ENCODE data around the gene CDK11B. TPM values are rescaled to one million over a fixed set of nuclear protein-coding genes. Genes with fewer than 3 reads are reported as not detected.

CDK11B gene
- total RNA-seq, 1 donor from 2014 or later: 20.8 TPM

DNA sequence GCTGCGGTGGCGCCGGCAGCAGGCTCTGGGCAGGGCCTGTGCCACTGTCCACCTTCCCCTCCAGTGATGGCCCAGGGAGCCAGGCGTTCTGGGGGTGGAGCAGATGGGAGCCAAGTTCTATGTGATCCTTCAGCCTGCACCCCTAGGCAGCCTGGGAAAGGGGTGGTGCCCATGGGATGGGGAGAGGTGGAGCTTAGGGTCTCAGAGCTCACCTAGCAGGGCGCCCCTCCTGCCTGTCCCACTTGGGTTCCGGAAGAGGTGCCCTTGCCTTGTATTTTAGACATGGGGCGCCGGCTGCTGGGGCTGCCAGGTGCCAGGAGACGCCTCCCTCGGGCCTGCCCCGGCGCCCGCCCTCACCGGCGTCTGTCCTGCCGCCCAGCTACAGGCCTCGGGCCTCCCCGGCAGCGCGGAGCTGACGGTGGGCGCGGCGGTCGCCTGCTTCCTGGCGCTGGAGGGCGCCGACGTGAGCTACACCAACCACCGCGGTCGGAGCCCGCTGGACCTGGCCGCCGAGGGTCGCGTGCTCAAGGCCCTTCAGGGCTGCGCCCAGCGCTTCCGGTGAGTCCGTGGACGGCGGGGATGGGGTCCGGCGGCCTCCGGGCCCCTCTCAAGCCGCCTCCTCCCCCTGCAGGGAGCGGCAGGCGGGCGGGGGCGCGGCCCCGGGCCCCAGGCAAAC, 29.9 kb downstream of the CDK11B start:
- DNase-seq (ENCODE audit: low spot score): no peak

GRCh38 chr1:1627829-1628753, 30.7 kb downstream of the CDK11B start:
- no peak for DNase-seq (ENCODE audit: low spot score)

- no peak for DNase-seq (ENCODE audit: low spot score)
These were observed 31.5 kb downstream of the CDK11B start for GRCh38 chr1:1627261-1627828.

- no peak for DNase-seq (ENCODE audit: low spot score)
These were observed 32.3 kb downstream of the CDK11B start for GRCh38 chr1:1626207-1627141.

- DNase-seq (ENCODE audit: low spot score): no peak
These were observed 33.0 kb downstream of the CDK11B start for GRCh38 chr1:1625824-1626206.

DNA sequence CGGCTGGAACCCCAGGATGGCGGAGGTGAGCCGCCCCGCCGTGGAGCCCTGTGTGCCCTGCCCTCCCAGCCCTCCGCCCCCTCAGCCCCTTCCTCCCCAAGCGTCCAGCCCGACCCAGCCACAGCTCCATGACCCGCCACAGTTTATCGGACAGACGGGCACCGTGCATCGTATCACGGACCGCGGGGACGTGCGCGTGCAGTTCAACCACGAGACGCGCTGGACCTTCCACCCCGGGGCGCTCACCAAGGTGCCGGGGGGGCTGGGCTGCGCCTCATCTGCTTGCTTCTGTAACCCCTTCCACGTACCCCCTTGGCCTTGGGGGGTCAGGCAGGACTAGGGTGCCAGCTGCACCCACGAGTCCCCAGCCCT, 33.4 kb downstream of the CDK11B start:
- DNase-seq (ENCODE audit: low spot score): no peak

GRCh38 chr1:1624443-1625403, 34.1 kb downstream of the CDK11B start:
- DNase-seq (ENCODE audit: low spot score): no peak

GRCh38 chr1:1623631-1624442, 35.0 kb downstream of the CDK11B start:
- no peak for DNase-seq (ENCODE audit: low spot score)

GRCh38 chr1:1623181-1623630, 35.6 kb downstream of the CDK11B start:
- DNase-seq (ENCODE audit: low spot score): no peak

DNA sequence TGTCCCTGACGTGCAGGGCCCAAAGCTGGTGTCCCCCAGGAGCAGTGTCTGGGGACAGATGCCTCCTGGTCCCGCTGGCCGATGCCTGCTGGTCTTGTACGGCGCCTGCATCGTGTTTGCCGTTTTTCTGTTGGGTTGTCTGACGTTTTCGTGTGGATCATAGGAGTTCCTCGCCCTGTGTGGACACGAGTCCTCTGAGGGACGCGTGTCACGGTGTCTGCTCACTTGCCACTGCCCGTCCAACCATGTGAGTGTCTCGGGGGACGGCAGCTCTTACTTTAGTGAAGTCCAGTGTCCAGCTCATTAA, 36.1 kb downstream of the CDK11B start:
- no peak for DNase-seq (ENCODE audit: low spot score)

DNA sequence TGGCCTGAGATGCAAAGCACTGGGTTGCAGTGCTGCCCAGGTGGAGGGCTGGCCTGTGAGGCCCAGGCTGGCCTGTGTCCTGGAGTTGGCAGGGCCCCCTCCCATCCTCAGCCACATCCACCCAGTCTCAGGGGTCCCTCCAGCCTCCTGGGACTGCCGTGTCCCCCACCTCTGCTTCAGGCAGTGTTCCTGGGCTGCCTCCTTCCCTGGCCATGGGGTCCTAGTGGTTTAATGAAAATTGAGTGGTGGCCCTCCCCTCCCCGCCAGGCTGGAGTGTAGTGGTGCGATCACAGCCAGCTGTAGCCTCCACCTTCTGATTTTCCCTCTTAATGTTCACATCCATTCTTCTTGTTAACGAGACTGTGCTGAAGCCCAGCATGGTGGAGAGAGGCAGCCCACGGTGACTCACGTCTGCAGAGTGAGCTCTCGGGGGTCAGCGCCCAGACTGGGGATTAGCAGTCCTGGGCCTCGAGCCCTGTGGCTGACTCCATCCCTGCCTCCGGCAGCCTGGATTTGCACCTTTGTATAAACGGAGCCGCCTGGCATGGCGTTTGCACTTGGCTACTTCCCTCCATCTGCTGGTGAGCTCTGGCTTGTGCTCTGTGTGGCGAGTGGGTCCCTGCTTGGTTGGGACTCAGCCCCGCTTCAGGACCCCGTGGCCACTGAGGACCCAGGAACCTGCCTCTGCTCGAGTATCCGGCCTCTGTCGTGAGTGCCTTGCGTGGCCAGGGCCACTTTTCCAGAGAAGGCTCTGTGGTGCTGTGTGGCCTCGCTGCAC, 36.6 kb downstream of the CDK11B start:
- no peak for DNase-seq (ENCODE audit: low spot score)

GRCh38 chr1:1621173-1622009, 37.4 kb downstream of the CDK11B start:
- DNase-seq (ENCODE audit: low spot score): no peak

DNA sequence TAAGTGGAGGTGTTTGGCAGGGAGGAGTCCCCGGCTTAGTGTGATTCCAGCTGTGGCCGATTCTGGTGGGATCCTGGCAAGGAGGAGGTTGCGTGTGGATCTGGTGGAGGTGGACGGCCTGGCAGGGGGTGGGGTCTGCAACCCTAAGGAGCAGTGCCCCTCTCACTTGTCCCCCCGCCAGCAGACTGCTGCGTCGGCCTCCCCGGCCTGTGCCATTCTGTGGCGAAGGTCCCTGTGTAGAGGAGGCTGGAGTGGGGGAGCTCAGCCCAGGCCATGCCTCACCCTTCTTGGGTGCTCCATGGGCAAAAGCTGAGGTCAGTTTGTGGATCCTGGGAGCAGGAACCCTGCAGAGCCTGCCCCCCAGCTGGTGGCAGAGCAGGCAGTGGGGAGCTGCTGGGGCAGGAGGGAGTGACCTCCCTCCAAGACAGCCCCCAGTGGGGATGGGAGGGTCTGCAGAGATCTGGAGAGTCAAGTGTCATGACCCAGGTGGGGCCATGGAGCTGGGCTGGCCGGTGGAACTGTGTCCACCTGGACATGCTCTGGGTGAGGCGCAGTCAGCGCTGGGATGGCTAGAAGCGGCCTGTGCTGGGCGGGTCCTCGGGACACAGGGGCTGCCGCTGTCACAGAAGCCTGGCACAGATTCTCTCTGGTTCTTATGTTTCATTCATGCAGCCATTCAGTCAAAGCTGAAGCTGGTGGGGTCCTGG, 38.2 kb downstream of the CDK11B start:
- DNase-seq (ENCODE audit: low spot score): no peak

DNA sequence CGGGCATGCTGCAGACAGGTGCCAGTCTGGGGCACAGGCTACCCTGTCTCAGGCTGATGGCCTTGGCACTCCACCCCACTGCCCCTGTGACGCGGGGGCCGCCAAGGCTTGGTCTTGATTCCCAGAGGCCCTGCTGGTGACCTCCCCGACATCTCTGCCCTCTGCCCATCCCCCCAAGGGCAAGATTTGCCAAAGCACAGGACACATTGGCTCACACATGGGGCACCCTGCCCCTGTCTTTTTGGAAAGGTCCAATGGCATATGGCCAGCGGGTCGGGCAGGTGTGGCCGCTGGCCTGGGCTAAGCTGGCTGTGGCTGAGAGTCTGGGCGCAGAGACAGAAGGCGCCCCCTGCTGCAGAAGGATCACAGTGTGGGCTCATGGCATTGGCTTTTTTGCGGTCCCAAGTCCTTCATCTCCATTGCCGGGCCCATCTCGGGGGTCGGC, 38.9 kb downstream of the CDK11B start:
- DNase-seq (ENCODE audit: low spot score): no peak

DNA sequence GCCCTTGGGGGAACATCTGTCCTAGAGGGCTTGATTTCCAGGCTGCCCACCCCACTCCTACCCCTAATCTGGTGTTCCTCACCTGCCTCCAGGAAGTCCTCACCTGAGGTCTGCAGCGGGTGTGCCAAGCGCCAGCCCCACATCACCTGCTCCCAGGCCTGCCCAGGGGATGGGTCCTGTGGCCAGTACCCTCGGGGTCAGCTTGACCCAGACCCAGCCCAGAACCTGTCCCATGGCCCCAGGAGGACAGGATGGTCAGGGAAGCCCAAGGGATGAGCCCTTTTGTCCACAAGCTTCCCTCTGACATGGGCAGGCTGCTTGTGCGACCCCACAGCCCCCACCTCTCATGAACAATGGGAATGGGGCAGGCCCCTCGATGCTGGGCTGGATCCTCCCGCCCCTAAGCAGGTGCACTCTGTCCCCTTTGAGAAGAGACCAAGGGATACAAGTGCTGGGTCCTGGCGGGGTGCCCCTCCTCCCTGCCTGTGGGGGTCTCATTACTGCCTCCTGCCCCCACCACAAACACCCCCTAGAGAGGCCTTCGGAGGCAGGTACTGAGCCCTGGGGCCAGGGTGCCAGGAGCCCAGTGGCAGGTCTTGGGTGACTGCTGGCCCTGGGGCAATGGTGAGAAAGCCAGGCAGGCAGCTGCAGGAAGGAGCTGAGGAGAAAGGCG, 40.3 kb downstream of the CDK11B start:
- no peak for DNase-seq (ENCODE audit: low spot score)

- no peak for DNase-seq (ENCODE audit: low spot score)
These were observed 40.9 kb downstream of the CDK11B start for GRCh38 chr1:1617925-1618324.
